Activated CD4-positive, alpha-beta T cell treated with anti-CD3 and anti-CD28 coated beads, Interleukin-2, Interleukin-6, amounts not matched to agents 100 ng/mL and 50 ng/mL, durations not matched to agents 16 hours and 8 hours (primary cell): ENCODE measurements around the gene EOLA1.
"Not testable (repeated sequence)": the region's sequence is repeated elsewhere in the genome, so short reads cannot be mapped to it uniquely, and the experiment has no call there.

Experiments used
- DNase-seq: peaks from one replicate; pipeline ENCODE4 v3.0.0-alpha.2; 2020

EOLA1 gene

DNA sequence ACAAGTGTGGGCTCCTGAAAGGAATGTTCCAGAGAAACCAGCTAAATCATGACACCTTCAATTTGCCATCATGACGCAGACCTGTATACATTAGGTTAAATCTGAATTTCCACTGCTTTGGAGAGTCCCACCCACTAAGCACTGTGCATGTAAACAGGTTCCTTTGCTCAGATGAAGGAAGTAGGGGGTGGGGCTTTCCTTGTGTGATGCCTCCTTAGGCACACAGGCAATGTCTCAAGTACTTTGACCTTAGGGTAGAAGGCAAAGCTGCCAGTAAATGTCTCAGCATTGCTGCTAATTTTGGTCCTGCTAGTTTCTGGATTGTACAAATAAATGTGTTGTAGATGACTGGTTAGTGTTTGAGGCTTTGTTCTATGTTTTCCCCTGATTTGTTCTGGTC is 6.2 kb downstream of the EOLA1 start:
- DNase-seq = not testable (repeated sequence)

DNA sequence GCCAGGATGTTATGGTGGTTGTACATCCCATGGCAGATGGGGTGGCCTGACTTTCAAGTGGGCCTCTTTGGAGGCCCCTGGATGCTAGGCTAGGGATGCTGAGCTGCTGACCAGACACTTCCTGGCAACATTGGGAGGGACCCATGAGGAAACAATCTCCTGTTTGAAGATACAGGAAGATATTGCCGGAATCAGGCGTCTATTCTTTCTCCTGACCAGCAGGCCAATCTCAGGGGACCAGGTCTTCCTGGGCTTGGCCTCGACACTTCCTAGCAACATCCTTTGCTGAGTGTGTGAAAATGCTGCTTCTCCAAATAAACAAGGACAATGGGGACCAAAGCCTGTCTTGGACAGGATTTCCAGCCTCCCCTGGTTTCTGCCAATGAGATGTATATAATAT is 7.0 kb downstream of the EOLA1 start:
- DNase-seq = not testable (repeated sequence)

DNA sequence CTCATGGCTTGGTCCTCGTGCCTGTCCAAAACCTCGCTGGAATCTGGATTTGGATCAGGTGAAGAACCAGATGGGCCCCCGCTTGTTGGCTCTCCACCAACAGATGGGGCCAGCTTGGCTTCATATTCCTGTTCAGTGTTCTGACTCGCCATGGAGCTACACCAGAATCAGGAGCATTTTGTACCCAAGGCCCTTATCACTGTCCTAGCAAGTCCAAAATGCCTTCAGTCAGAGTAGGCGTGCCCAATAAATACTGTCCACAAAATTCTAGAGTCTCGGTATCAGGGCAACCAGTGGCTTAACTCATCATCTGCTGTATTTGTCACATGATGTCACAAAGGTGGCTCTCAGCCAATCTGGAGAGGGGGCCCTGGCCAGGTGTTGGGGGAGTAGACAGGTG is 8.9 kb downstream of the EOLA1 start, which contains the start of gene HSFX3:
HSFX3 (minus strand) TSS at position 224 of the 400 bp plus-strand sequence; CDS start at position 152, 72 bp downstream.
- DNase-seq = not testable (repeated sequence)

DNA sequence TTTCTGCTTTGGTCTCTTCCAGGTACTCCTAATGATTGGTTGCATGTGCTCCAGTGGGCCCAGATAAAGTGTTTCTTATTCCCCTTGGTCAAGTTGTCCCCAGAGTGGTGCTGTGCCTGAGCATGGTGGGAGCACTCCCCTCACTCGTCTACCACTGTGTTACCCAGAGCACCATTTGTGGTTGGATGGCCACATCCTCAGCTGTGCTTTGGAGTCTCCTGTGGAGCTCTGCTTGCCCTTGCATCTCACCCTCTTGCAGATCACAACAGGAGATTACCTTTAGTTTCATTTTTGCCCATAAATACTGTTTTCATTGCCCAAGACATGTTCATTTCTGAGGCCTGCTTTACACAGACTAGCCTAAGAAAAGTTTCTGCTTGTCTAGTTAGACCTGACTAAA is 9.6 kb downstream of the EOLA1 start:
- peak; percentile 20 for DNase-seq

DNA sequence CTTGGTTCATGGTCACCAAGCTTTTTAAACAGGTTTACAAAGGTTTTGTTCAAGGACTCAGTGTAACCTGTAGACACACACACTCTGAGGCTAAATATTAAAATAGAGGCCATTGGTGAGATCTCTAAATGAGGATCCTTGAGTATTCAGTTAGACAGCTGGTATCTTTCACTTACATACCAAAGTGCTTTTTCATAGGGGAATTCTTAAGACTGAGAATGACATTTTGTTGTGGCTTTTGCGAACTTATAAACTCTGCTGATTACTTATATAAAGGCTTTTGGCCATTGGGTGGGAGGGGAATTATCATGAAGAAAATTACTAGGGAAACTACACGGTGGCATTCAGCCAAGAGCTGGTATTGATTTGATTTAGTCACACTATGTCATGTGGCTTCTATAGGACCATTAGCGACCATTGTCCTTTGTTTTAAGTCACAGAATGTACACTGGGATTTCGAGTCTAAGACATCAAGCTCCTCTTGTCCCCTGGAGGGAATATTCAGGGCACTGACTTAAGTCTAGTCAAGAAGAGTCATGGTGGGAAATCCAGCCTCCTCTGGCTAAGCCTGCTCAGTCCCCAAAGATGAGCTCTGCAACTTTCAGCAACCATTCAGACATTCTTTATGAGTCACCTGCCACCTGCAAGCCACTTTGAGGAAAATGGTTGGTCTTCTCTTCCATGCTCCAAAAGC is 10.6 kb downstream of the EOLA1 start:
- DNase-seq = not testable (repeated sequence)

DNA sequence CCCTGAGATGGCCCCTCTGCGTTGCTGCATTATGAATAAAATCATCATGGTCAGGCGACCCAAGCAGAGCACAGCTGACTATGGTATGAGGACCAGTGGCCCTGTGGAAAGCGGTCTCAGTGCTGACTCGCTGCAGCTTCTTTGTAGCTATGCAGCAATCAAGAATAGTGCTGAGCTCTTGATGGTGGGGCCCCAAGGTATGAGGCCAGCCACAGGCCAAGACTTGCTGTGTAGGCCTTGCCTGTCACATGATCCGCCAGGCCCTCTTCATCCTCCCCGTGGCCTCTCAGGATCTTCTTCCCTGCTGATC is 11.1 kb downstream of the EOLA1 start:
- DNase-seq = not testable (repeated sequence)

DNA sequence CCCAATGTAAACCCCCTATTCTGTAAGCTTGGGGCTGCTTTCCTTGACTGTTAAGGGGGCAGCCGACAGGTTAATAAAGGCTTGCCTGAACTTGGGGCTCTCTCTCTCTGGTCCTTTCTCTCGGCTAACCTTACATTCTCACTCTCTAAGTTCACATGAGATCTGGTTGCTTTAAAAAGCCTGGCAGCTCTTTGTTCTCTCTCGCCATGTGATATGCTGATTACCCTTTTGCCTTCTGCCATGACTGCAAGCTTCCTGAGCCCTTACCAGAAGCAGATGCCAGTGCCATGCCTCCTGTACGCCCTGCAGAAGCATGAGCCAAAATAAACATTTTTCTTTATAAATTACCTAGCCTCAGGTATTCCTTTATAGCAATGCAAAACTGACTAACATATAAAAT is 14.4 kb downstream of the EOLA1 start:
- DNase-seq = not testable (repeated sequence)

DNA sequence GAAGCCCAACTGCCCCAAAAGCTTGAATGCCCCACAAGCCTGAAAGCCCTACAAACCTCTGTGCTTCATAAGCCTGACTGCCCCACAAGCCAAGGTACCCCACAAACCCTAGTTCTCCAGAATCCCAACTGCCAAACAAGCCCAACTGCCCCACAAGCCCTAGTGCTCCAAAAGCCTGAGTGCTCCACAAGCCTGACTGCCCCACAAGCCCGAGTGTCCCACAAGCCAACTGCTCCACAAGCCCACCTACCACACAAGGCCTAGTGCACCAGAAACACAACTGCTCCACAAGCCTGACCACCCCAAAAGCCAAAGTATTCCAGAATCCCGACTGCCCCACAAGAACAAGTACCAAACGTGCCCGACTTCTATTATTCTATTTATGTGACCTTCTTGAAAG is 22.5 kb downstream of the EOLA1 start:
- DNase-seq = no peak

DNA sequence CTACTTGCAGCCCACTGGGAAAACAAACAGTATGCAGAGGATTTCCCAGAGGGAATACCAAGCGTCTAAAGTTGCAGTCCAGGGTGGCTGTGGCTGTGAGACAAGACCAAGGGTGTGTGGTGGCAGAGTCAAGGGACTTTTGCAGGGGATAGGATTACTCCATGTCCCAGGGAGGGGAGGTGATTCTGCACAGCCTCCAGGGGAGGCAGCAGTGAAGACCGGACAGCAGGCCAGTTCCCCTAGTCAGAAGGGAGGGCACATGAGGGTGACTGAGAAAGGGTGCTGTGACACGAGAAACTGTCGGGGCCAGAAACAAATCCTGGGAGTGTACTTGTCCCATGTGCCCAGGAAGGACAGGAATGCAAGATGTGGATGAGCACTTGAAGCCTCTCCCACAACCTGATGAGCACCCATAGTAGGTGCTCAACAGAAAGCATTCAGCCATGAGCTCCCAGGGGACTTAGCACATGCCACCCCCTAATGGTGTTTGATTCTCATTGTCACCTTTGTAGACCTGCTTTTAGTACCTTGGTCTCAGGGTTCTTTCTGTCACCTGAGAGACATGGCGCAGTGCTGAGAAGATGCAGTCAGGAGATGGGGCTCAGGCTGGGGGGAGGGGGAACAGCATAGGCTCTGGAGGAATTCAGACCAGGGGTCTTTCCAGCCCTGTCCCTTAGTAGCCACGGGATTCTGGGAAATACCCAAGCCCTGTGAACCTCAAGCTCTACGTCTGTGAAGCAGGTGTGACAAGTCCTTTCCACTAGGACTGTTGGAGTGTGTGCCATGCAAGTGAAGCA is 27.0 kb downstream of the EOLA1 start:
- DNase-seq = no peak

DNA sequence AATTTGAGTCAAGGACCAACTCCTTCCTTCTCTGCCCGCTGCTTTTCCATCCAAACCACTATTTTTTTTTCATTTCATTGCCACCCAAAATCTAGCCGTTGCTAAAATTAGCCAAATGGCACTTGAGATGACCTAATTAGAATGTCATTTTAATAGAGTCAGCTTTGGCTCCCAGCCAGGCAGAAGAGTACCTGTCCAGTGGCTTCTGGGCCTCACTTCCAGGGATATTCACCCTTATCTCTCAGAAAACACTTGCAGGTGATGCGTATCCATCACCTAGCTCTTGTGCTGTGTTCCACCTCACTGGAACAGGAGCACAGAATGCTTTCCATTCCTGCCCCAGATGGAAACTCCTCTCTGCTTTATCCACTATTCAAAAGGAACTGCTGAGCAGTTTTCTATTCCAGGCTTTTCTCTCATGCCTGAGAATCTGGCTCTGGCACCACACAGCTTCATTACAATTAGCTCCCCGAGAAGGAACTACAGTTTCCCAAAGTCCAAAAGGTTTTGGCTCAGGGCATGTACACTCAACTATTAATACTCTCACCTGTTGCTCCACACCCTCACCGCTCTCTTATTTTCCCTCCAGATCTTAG is 28.0 kb downstream of the EOLA1 start:
- DNase-seq = no peak

DNA sequence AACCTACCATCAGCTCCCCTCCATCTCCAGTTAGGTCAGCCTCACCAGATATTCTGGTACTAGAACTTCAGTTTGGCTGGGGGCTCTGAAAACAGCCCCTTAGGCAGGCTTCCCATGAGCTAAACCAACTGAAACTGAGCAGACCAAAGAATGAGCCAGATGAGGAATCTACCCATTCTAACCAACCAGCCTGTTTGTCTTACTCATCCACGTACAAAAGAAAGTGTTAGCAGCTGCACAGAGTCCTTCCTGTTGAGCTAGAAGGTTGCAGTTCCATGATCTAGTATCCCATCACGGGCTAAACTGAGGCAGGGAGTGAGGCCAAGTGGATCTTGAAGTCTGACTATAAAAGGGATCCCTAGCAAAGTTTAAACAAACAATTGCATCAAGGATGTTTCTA is 29.0 kb downstream of the EOLA1 start:
- DNase-seq = peak; percentile 38

DNA sequence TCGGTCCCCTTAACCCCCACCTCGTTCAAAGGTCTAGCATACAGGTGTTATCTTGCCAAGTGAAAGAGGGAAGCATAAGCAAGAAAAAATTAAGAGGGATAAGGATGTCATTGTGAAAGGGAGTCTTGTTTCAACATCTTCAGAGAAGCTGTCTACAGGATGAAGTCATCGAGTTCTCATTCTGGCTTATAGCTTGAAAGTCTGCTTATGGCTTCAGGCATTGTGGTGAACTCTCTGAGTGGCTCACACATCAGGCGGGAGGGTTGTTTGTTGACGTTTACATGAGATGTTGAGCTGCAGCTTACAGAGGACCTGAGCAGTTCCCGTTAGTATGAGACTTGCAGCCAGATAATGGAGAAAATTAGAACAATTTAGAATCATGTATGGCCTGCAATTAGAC is 29.9 kb downstream of the EOLA1 start:
- no peak for DNase-seq

DNA sequence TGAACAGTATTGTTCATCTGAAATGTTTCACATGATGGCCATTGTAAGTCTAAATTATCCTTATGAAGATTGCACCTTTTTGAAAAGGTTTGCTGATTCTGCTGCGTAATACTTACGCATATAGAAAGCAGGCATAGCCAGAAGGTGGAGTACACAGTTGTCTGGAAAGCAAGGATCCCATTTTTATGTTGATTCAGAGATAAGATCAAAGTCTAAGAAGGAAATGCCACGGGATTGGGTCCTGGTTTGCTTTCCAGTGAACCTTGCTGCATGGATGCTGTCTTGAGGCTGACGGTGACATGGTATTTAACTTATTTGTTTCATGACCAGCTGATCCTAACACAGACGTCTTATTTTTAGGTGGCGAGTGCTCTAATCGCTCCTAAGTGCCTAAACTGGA is 31.0 kb downstream of the EOLA1 start:
- DNase-seq = no peak

DNA sequence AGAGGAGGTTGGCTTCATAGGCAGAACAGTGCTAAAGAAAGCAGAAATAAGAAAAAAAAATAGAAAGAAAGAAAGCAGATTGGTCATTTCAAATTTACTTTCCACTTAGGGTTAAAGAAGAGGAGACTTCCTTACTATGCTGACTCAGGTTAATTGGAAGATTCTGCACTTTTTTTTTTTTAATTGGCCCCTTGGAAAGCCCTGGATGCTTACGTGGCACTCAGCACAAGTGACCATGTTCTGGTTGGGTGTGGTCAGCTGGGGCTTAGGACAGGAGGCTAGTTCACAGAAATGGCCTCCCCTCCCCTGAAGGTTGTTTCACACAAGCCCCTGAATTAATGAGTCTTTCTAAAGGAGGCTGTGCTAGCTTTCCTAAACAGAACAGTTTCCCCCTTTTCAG is 31.9 kb downstream of the EOLA1 start:
- DNase-seq = no peak

DNA sequence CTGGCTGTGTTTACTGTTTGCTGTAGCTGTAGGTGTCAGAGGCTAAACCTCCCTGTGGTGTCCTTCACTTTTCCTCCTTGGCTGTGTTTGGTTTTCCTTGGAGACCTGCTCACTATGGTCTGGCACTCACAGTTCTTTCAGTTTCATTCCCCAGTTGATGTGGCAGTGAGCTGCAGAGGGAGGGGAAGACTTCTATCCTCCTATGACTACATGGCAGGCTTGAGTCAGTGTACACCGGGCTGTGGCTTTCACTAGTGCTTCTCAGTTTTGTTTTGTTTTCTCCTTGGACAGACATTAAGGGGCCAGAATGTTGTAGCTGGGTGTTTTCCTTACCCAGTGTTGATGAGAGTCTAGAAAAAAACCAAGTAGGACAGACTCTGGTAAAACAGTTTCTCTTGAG is 32.6 kb downstream of the EOLA1 start:
- not testable (repeated sequence) for DNase-seq

DNA sequence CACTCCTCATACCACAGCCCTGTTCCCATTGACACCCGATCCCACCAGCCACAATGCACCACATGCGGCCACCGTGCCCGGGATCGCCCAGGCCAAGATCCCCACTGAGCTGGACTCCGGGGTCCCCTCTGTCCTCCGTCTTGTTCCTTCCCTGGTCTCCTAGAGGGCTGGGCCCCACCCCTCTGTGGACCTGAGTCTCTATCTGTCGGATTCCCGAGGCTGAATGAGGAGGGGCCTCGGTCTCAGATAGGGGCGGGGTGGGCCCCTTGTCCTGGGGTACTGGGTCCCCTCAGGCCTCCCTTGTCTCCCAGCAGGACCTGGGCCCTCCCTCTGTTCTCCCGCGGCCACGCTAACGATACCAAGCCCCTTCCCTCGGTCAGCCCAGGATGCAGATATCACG is 44.8 kb downstream of the EOLA1 start:
- not testable (repeated sequence) for DNase-seq

DNA sequence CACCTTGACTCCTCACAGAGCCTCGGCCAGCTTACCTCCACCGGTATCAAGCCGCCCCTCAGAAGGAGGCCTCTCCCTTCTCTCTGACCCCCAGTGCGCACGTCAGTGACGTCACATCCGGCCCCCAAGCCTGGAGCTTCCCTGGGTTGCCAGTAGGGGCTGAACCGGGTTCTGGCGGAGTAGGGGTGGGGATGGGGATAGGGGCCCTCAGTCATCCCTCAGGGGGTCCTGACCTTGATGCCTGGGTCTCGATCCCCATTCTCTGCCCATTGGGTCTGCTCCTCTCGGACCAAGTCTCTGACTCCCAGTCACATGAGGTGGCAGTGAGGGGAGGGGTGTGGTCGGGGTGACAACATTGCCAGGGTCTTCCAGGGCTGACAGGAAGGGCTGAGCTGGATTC is 46.5 kb downstream of the EOLA1 start, which contains the start of gene MAGEA9B:
MAGEA9B (minus strand) TSS at position 101 of the 400 bp plus-strand sequence. CDS start 4,280 bp downstream, outside the sequence.
- not testable (repeated sequence) for DNase-seq

DNA sequence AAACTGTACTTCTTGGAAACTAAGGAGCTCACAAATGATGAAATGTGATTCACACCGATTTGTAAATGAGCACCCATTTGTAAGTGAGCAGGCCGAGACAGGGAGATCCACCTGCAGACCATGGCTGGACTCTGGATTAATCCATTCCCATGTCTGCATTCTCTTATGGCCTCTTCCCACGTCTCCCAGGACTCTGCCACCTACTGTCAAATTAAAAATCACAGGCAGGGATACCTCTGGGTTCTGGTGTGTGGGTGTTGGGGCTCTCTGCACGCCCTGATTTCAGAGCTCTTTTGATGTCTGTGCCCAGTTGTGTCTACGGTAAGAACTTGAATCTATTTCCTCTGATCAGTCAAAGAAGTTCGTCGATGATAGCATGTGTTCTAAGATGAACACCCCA is 50.2 kb downstream of the EOLA1 start:
- not testable (repeated sequence) for DNase-seq

DNA sequence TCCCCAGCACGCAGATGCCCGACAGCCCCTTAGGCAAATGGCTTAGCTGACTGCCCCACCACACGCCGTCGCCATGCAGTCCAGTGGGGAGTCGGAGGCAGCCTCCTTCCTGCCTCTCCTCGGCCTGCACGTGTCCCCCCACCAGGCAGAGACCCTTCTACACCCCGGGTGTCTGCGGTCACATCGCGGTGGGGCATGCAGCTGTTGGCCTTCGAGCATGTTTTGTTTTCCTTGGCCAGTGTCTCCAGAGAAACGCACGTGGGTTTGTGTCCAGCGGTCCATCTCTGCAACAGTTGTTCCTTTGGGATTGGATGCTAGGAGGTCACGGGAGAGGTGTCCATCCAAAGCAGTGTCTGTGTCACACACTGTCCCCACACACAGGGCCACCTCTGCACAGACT is 54.4 kb downstream of the EOLA1 start, which contains the start of gene HSFX2:
HSFX2 (minus strand) TSS at position 101 of the 400 bp plus-strand sequence. CDS start 614 bp downstream, outside the sequence.
- not testable (repeated sequence) for DNase-seq

DNA sequence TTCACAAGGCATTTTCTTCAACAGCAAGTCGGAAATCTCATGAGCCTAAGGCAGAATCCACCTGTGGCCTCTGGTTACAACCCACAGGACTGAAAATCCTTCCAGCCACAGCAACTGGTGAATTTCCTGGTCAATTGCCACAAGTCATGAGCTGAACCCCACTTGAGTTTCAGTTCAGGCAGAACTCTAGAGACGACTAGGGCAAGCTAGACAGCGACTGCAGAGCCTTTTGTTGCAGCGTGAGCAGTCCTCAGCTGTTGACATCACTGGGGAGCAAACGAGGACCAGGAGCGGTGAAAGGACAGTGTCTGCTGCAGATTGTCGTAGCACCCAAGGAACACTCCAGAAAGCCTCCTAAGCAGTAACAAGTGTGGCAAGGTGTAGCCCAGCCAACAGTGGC is 55.1 kb downstream of the EOLA1 start:
- not testable (repeated sequence) for DNase-seq
